HEK293T (cell line): ENCODE results near the gene MAZ.
A peak's percentile ranks its signal among the peaks of the same experiment; 100 is the strongest.

Experiments
- CTCF ChIA-PET: fragments of 350-600 bp; formaldehyde crosslinking; extraction: SDS; loops from one replicate; lab custom pipeline; 2021; ENCODE audit warnings: antibody characterized with exemption, inconsistent platforms; lab: Yijun Ruan, JAX
- POLR2A ChIA-PET: fragments of 350-600 bp; formaldehyde crosslinking; extraction: SDS; loops from one replicate; lab custom pipeline; 2020; ENCODE audit warnings: antibody characterized with exemption, inconsistent platforms; lab: Yijun Ruan, JAX
- DNase-seq: peaks from one replicate; pipeline ENCODE4 v3.0.0; 2012; ENCODE audit warnings: mixed read lengths; ENCODE audit errors: extremely low spot score
- ARNT ChIP-seq: fragments of 450-650 bp; IDR thresholded peaks from 2 replicates; pipeline ENCODE4 v1.6.1; 2017; ENCODE audit warnings: mild to moderate bottlenecking
- BHLHE40 ChIP-seq: fragments of 450-650 bp; IDR thresholded peaks from 2 replicates; pipeline ENCODE4 v1.6.1; 2016; ENCODE audit warnings: mild to moderate bottlenecking, moderate library complexity, borderline replicate concordance
- CTBP1 ChIP-seq: fragments of 450-650 bp; IDR thresholded peaks from 2 replicates; pipeline ENCODE4 v1.6.1; 2016; ENCODE audit warnings: borderline replicate concordance
- ELF4 ChIP-seq: fragments of 450-650 bp; IDR thresholded peaks from 2 replicates; pipeline ENCODE4 v1.6.1; 2017; ENCODE audit warnings: antibody characterized with exemption
- FOXA1 ChIP-seq: fragments of 450-650 bp; IDR thresholded peaks from 2 replicates; pipeline ENCODE4 v1.6.1; 2016; ENCODE audit warnings: mild to moderate bottlenecking
- FOXK2 ChIP-seq: fragments of 450-650 bp; IDR thresholded peaks from 2 replicates; pipeline ENCODE4 v1.6.1; 2016; ENCODE audit warnings: mild to moderate bottlenecking
- FOXM1 ChIP-seq: fragments of 450-650 bp; IDR thresholded peaks from 2 replicates; pipeline ENCODE4 v1.6.1; 2017; ENCODE audit warnings: mild to moderate bottlenecking, borderline replicate concordance
- HDGF ChIP-seq: fragments of 450-650 bp; IDR thresholded peaks from 2 replicates; pipeline ENCODE4 v1.6.1; 2017; ENCODE audit warnings: antibody characterized with exemption, borderline replicate concordance
- L3MBTL2 ChIP-seq: fragments of 450-650 bp; conservative IDR thresholded peaks from 2 replicates; pipeline ENCODE4 v1.6.1; 2016; ENCODE audit warnings: mild to moderate bottlenecking
- LEF1 ChIP-seq: fragments of 450-650 bp; IDR thresholded peaks from 2 replicates; pipeline ENCODE4 v1.6.1; 2017; ENCODE audit warnings: mild to moderate bottlenecking, borderline replicate concordance
- NFRKB ChIP-seq: fragments of 450-650 bp; IDR thresholded peaks from 2 replicates; pipeline ENCODE4 v1.6.1; 2016; ENCODE audit warnings: mild to moderate bottlenecking, moderate library complexity
- PKNOX1 ChIP-seq: fragments of 450-650 bp; IDR thresholded peaks from 2 replicates; pipeline ENCODE4 v1.6.1; 2016
- SP1 ChIP-seq: fragments of 450-650 bp; IDR thresholded peaks from 2 replicates; pipeline ENCODE4 v1.6.1; 2017
- SUZ12 ChIP-seq: fragments of 450-650 bp; IDR thresholded peaks from 2 replicates; pipeline ENCODE4 v1.6.1; 2016; ENCODE audit warnings: mild to moderate bottlenecking
- TARDBP ChIP-seq: fragments of 450-650 bp; IDR thresholded peaks from 2 replicates; pipeline ENCODE4 v1.6.1; 2016
- ZNF384 ChIP-seq: fragments of 450-650 bp; IDR thresholded peaks from 2 replicates; pipeline ENCODE4 v1.6.1; 2016

The MAZ gene

GRCh38 chr16:29849505-29849904 lies 43.2 kb downstream of the MAZ start:
- TF ChIP-seq ZNF384 (peak; percentile 71), SP1 (no peak), ARNT (no peak)
- CTCF ChIA-PET: interaction anchor here (0.6 to 3.6 kb wide), 11 partner anchors 11 to 719 kb away, joined by 3 to 53 read pairs (median 6); partner anchors contain the start of genes MVP and PAGR1
- DNase-seq: no peak
- POLR2A ChIA-PET: interaction anchor here (1.4 to 4.9 kb wide), 5 partner anchors 33 to 77 kb away, joined by 5 to 32 read pairs (median 9); partner anchors contain the start of genes KCTD13, KIF22, MAZ and PAGR1

- ChIA-PET POLR2A (interaction anchor here (1.2 kb wide), 2 partner anchors 44 to 168 kb away, joined by 3 to 5 read pairs; partner anchors contain the start of gene MAZ), CTCF (interaction anchor here (0.9 kb wide), 1 partner anchor 31 kb away, joined by 4 read pairs; the partner anchor contains the start of gene MVP)
- TF ChIP-seq NFRKB (no peak), SUZ12 (no peak), FOXM1 (no peak), PKNOX1 (no peak), BHLHE40 (no peak), LEF1 (no peak), ZNF384 (no peak), ARNT (no peak), CTBP1 (no peak), SP1 (no peak), FOXK2 (no peak)
- DNase-seq: no peak
These were observed 44.7 kb downstream of the MAZ start for GRCh38 chr16:29850998-29851397.

GRCh38 chr16:29852654-29853053 lies 46.3 kb downstream of the MAZ start:
- TF ChIP-seq L3MBTL2: no peak
- TF ChIP-seq CTBP1: no peak
- no peak for TF ChIP-seq FOXK2
- TF ChIP-seq ARNT: no peak
- TF ChIP-seq FOXA1: no peak
- TF ChIP-seq NFRKB: no peak
- ChIA-PET POLR2A (interaction anchor here (0.5 to 1.1 kb wide), 3 partner anchors 34 to 46 kb away, joined by 3 read pairs; no protein-coding TSS in a partner anchor), CTCF (no interaction called here)
- DNase-seq: no peak

- no peak for DNase-seq
- POLR2A ChIA-PET: interaction anchor here (1.2 to 1.9 kb wide), 2 partner anchors 9 to 39 kb away, joined by 4 read pairs; partner anchors contain the start of genes CDIPT and PAGR1
- TF ChIP-seq SUZ12 (no peak), ARNT (no peak), HDGF (no peak), PKNOX1 (no peak), ZNF384 (no peak), FOXK2 (no peak)
- CTCF ChIA-PET: interaction anchor here (0.6 kb wide), 1 partner anchor 178 kb away, joined by 3 read pairs; no protein-coding TSS in a partner anchor
These were observed 48.3 kb downstream of the MAZ start for GRCh38 chr16:29854520-29855100.

GRCh38 chr16:29857133-29857760 lies 50.9 kb downstream of the MAZ start:
- DNase-seq: no peak
- CTCF ChIA-PET: interaction anchor here (2.3 kb wide), 1 partner anchor 9 kb away, joined by 10 read pairs; no protein-coding TSS in a partner anchor
- POLR2A ChIA-PET: interaction anchor here (2.1 kb wide), 1 partner anchor 40 kb away, joined by 6 read pairs; no protein-coding TSS in a partner anchor
- TF ChIP-seq HDGF: no peak
- no peak for TF ChIP-seq FOXM1
- no peak for TF ChIP-seq FOXK2
- no peak for TF ChIP-seq CTBP1
- no peak for TF ChIP-seq SP1
- TF ChIP-seq SUZ12: no peak
- TF ChIP-seq ZNF384: no peak
- no peak for TF ChIP-seq PKNOX1
- TF ChIP-seq L3MBTL2: no peak
- TF ChIP-seq ELF4: no peak
- no peak for TF ChIP-seq LEF1
- TF ChIP-seq FOXA1: no peak
- no peak for TF ChIP-seq NFRKB
- no peak for TF ChIP-seq ARNT
- TF ChIP-seq BHLHE40: no peak
- TF ChIP-seq TARDBP: no peak

- no peak for DNase-seq
- TF ChIP-seq NFRKB (no peak), TARDBP (no peak), HDGF (no peak), FOXK2 (no peak), FOXA1 (no peak), SUZ12 (no peak), SP1 (no peak), PKNOX1 (no peak), ELF4 (no peak)
- ChIA-PET CTCF (interaction anchor here (0.8 to 2.3 kb wide), 2 partner anchors 10 to 11 kb away, joined by 3 to 10 read pairs; no protein-coding TSS in a partner anchor), POLR2A (interaction anchor here (0.9 kb wide), 1 partner anchor 30 kb away, joined by 3 read pairs; no protein-coding TSS in a partner anchor)
These were observed 52.0 kb downstream of the MAZ start for GRCh38 chr16:29858149-29858849.
